NCI-H187 treated with DMSO at 0.1 percent for 48 hours (cell line): ENCODE data around the gene DYNC1H1.

Source experiments
- DNase-seq: peaks from one replicate; lab custom pipeline; 2025; lab: John Stamatoyannopoulos, UW

DYNC1H1 gene

GRCh38 chr14:101964297-101965180 is at the start of gene DYNC1H1:
Gene DYNC1H1 (plus strand): TSS chr14:101964573. CDS start chr14:101964692, 119 bp downstream.
- DNase-seq, result peak; percentile 48

DNA sequence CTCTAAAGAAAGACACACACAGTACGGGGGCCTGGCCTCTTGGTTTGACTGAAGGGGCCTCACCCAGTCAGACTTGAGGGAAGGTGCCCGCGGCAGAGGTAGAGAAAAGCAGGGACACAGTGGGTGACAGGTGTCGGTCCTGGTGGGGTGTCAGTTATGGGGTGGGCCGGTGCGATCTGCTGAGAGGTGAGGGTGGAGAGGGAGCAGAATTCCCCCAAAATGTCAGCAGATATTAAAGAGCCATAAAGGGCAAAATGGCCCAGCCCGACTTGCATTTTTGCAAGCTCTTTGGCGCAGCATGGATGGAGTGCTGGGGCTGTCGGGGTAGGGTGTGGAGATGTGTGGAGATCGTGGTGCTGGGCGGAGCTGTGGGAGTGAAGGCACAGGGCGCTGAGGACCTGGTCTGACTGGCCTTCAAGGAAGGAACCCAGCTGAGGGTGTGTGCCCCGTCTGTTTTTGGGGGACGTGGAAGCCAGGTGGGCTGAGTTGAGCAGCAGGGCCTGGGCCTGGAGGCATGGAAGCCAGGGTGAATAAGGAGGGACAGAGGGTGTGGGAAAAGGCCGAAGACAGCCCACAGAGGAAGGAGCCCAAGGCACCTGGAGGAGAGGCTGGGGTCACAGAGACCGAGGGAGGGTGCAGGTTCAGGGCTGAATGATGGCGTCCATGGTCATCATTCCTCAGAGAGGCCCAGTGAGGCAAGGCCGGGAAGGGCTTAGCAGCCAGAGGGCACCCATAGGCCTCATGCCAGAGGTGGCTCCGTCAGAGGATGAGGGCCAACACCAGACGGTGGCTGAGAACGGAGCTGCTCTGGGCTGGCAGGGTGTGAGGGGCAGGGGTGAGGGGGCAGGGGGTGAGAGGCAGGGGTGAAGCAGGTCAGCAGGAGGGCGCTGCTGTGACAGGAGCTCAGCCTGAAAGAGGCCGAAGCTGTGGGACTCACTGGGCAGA is 48.2 kb upstream of the DYNC1H1 start:
- DNase-seq, result no peak

DNA sequence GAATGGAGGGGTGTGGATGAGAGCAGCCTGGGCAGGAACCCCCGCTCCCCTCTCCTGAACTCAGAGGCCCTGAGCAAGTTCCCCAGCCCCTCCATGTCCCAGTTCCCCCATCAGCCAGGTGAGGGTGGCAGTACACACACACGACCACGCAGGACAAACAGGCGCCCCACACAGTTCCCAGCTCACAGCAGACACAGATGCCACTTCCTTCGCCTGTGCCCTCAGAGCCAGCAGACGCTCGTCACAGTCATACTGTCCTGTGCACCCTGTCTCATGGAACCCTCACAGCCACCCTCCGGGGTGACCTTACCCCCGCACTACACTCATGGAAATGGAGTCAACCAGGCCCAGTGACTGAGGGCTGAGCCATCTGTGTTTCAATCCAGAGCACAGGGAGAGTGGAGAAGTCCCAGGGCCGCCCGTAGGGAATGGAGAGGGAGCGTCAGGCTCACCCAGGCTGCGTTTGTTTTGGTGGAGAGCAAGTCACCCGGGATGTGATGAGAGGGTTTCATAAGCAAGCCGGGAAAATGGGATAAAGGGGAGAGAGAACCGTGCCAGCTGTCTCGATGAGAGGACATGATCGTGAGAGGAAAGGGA is 47.5 kb upstream of the DYNC1H1 start:
- no peak for DNase-seq

- no peak for DNase-seq
Measured at GRCh38 chr14:101917413-101918017, 46.9 kb upstream of the DYNC1H1 start.

DNA sequence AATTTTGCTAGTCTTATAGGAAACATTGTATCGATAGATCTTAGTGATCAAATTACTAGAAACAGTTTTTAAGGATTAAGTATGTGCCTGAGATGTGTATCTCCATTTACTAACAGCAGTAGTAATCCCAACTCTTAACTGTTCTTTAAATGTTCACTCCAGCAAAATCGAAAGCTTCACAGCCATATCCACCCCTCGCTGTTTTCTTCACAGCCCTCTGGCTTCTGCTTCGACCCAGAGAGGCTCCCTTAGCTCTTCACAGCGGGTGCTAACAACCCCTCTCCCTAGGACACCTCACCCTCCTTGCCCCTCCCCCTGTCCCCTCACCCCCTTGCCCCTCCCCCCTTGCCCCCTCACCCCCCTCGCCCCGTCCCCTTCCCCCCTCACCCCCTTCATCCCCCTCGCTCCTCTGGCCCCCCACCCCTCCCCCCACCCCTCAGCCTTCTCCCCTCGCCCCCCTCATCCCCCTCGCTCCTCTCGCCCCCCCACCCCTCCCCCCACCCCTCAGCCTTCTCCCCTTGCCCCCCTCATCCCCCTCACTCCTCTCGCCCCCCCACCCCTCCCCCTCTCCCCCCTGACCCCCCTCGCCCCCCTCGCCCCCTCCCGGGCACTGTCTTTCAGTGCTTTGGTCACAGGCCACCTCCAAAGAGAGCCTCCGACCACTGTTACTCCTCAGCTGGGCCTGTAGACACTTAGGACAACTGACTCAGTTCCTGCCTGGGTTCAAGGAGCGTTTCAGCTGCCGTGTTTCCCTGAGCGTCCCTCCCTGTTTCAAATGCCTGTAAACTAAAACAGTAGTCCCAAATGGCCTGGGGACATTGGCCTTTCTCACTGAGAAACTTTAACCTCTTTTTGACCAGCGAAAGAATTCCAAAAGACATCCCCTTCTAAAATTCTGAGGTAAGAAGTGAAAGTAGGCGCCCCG is 46.0 kb upstream of the DYNC1H1 start:
- no peak for DNase-seq

GRCh38 chr14:101920271-101920670 is 44.1 kb upstream of the DYNC1H1 start:
- no peak for DNase-seq

DNA sequence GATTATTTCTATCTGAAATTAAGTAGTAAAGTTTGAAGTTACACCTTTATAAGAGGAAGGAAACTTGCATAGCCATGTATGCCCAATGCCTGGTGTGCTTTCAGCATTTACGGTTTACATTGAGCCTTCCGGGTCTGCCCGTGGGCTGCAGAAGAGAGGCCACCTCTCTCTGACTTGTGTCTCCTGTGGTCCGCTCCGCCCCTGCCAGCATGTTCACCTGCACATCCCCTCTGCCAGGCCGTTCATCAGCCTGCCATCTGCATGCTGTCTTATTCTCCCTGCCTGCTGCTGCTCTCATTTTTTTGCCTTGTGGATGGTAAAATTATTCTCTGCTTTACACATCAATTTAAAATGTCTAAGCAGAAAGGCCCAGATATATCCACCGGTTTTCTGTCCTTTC is 41.5 kb upstream of the DYNC1H1 start:
- no peak for DNase-seq

GRCh38 chr14:101925152-101925551 is 39.2 kb upstream of the DYNC1H1 start:
- DNase-seq, result no peak

DNA sequence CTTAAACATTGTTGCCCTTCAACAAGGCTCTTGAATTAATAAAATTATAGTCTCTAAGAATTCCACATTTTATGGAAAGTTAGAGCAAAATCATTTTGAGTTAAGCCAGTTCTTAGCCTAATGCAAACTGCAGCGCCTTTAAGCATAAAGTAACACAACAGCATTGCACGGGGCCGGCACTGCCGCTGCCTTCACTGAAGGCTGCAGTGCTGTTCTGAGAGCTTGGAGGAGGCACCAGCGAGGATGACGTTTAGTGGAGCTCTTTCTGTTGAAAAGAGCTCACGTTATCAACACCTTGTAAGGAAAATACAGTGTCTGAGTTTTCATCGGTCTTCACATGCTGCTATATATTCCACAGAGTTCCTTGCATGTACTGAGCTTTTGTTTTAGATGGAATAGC is 38.3 kb upstream of the DYNC1H1 start:
- no peak for DNase-seq

GRCh38 chr14:101926620-101927019 is 37.8 kb upstream of the DYNC1H1 start:
- no peak for DNase-seq

GRCh38 chr14:101927859-101928258 is 36.5 kb upstream of the DYNC1H1 start:
- DNase-seq, result no peak

GRCh38 chr14:101928415-101928841 is 35.9 kb upstream of the DYNC1H1 start:
- no peak for DNase-seq

DNA sequence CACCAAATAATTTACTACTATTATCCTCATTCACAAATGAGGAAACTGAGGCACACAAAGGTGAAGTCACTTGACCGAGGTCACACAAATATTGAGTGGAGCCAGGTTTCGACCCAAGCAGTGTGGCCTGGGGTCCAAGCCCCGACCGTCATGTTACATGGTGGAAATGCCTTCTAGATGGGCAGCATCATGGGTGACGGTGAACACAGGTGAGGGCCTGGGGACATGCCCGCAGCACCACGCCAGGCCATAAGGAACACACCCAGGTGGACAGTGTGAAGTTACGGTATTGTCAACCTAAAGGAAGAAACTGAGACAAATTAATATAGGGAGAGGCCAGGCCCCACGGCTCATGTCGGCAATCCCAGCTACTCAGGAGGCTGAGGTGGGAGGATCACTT is 35.3 kb upstream of the DYNC1H1 start:
- no peak for DNase-seq

DNA sequence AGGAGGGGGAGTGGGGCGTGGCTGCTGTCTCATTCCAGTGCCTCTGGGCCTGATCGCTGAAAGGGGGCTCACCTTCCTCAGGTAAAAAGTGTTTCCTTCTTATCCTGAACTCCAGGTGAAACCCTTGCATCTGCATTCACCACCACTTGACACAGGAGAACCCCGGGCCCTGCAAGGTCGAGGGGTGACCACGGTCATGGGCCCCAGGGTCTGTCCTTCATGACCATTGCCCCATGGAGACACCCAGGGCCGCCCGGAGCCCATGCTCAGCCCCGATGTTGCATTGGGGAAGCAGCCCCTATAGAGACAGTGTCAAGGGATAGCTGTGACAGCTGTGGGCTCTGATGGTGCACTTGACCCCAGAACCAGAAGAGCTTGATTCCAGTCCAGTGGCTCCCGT is 34.4 kb upstream of the DYNC1H1 start:
- DNase-seq, result no peak

DNA sequence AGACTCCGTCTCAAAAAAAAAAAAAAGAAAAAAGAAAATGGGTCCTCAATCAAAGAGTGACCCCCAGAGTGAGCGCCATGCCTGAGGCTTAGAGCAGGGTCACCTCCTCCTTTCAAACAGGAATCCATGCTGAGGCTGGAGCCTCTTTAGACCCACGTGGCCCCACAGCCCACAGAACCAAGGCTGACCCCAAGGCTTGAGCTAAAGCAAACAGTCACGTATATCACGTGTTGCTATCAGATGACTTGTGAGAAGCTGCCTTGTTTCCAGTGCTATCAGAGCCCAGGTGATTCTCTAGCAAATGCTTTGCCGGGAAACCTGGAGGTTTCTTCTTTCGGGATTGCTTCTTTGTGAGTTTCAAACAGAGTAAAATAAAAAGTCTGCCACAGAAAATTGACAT is 31.7 kb upstream of the DYNC1H1 start:
- DNase-seq, result no peak

GRCh38 chr14:101933209-101933608 is 31.2 kb upstream of the DYNC1H1 start:
- no peak for DNase-seq

DNA sequence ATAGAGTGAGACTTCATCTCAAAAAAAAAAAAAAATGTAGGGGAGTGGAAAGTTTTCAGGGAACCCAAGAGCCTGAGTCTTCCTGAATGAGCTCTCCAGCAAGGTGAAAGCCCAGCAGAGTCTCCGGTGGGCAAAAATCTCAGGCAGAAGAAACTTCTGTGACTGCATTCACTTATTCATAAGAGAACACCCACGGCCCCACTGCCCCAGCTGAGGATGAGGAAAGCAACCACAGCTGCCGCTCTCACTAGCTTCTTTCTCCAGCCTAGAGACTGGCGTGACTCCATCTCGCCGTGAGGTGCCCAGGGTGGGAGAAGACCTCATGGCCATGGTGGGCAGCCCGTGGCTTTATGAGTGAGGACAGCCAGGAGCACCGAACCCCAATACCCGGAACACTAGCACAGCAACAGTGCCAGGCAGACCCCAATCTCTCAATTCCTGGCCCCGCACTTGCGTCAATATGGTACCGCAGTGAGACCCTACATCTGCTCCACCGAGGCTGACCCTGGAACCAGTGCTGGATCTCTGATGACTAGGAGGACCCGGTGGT is 29.7 kb upstream of the DYNC1H1 start:
- DNase-seq, result no peak

DNA sequence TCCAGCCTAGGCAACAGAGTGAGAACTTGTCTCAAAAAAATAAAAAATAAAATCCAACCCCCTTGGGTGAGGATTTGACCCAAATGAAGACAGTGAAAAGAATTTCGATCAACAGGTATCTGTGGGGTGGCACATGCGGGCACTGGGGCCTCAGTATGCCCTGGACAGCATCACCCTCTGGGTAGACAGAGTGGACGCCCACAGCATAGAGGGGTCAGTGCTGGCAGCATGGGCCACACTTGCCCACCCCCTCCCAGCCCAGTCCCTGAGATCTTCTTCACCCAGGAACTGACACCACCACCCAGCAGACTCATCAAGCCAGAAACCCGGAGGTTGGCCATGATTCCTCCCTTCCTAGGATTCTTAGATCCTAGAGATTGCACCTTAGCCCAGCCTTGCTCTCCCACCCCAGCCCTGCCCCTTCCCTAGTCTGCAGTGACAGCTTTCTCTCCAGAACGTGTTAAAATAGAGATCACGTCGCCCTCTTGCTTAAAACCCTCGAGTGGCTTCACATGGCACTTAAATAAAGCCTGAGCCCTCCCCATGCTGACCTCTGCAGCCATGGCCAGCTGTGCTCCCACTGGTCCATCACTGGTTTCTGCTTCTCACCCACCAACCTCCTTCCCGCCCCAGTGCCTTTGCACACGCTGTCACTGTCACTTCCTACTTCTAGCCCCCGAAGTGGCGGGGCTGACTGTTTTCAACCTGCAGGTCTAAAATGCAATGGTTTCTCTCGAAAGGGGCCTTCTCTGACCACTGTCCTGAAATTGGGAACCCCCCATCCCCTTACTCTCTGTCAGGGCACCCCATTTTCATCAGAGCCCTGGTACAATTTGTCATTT is 26.2 kb upstream of the DYNC1H1 start:
- no peak for DNase-seq

DNA sequence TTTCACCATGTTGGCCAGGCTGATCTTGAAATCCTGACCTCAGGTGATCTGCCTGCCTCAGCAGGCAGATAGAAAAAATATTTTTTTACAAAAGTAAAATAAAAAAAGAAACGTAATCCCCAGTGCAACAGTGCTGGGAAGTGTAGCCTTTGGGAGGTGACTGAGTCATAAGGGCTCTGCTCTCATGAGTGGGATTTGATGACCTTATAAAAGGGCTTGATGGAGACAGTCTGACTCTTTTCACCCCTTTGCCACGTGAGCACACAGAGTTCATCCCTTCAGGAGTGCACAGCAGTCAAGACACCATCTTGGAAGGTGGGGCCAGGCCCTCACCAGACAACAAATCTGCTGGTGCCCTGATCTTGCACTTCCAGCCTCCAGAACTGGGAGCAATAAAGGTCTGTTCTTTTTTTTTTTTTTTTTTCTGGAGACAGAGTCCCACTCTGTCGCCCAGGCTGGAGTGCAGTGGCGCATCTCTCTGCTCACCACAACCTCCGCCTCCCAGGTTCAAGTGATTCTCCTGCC is 24.7 kb upstream of the DYNC1H1 start:
- no peak for DNase-seq
